H4 (cell line): ENCODE data around the gene SNRNP35. TPM values are rescaled to one million over a fixed set of nuclear protein-coding genes. Genes with fewer than 3 reads are reported as not detected.
"Not testable (repeated sequence)": the region's sequence is repeated elsewhere in the genome, so short reads cannot be mapped to it uniquely, and the experiment has no call there.

Experiments used
- DNase-seq: peaks from one replicate; pipeline ENCODE4 v3.0.0-alpha.2; 2015; ENCODE audit warnings: low spot score
- total RNA-seq: library from RNA; depleted of rRNA; stranded (reverse); fragments of >200 nt; shearing (Covaris generic); gene quantifications from 2 replicates; pipeline ENCODE4 v1.2.3, GENCODE V29; 2014; rRNA removed

SNRNP35 gene, protein sequence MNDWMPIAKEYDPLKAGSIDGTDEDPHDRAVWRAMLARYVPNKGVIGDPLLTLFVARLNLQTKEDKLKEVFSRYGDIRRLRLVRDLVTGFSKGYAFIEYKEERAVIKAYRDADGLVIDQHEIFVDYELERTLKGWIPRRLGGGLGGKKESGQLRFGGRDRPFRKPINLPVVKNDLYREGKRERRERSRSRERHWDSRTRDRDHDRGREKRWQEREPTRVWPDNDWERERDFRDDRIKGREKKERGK
- total RNA-seq, result 8.4 and 16.9 TPM in 2 replicates

DNA sequence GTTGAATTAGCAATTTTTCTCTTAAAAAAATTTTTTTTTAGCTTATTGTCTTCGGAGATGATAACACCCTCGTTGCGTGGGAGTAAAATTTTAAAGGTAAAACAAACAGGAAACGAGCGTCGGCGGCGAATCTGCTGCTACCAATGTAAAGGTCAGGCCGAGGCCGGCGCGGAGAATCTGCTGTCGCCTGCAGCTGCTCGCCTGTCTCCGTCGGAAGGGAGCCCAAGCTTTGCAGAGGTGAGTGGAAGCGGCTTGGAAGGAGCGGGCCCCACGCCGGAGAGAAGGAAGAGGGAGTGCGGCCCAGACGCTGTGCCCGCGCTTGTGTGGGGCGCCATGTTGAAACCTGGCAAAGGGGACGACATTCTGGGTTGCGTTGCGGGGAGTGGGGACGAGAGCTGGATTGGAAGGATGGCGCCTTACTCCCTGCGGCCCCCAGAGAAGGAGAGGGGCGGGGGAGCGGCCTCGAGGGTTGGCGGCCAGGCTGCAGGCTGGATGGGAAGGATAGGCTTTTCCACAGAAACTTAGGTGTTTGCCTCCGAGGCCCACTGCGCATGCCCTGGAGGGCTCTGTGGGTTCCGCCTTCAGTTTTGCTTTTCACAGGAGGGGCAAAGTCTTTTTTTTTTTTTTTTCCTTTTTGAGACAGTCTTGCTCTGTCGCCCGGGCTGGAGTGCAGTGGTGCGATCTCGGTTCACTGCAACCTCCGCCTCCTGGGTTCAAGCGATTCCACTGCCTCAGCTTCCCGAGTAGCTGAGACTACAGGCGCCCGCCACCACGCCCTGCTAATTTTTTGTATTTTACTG, at the start of gene SNRNP35:
TSS of gene SNRNP35 (plus strand) at position 160 of the 800 bp plus-strand sequence. CDS start 7,402 bp downstream, outside the sequence.
- peak; percentile 76 for DNase-seq

DNA sequence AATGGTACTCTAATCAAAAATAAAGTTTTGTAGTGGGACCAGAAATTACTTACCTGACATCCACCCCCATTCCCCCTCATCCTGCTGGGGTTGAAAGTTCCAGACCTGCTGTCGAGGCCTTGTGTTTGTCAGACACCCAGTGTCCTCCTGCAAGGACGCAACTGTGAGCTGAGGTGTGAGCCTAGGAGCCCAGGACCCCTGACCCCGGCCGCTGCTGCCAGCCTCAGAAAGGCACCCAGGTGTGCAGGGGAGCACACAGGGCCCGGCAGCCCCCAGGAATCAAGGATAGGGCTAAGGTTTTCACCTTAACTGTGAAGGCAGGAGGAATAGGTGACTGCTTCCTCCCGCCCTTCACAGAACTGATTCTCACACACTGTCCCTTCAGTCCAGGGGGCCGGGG, 49.3 kb upstream of the SNRNP35 start:
- DNase-seq, result not testable (repeated sequence)

DNA sequence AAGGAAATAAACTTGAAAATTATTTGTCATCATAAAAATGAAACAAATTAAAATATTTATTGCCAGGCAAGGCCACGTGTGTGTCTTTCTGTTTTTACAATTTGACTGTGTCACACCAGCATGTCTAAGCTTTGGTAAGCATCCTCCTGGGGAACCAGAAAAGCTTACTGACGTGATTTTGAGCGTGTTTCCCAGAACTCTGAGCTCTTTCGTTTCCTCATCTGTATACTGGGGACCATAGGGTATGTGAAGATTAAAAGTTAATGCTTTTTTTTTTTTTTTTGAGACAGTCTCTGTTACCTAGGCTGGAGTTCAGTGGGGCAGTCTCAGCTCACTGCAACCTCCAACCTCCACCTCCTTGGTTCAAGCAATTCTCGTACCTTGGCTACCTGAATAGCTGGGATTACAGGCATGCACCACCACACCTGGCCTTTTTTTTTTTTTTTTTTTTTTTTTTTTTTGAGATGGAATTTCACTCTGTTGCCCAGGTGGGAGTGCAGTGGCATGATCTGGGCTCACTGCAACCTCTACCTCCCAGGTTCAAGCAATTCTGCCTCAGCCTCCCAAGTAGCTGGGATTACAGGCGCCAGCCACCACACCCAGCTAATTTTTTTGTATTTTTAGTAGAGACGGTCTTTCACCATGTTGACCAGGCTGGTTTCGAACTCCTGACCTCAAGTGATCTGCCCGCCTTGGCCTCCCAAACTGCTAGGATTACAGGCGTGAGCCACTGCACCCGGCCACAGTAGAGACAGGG, 48.5 kb upstream of the SNRNP35 start:
- not testable (repeated sequence) for DNase-seq

DNA sequence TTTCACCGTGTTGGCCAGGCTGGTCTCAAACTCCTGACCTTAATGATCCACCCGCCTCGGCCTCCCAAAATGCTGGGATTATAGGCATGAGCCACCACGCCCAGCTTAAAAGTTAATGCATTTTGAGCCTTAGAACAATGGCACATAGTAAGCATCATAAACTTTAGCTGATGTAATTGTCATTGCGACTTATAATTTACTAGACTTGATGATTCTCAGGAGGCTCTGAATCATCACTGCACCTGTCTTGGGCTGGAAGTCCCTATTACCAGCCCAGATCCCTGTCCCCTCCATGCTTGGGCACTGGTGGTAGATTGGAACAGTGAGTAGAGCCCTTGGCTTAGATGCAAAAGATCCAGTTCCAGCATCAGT, 47.9 kb upstream of the SNRNP35 start:
- DNase-seq, result no peak

DNA sequence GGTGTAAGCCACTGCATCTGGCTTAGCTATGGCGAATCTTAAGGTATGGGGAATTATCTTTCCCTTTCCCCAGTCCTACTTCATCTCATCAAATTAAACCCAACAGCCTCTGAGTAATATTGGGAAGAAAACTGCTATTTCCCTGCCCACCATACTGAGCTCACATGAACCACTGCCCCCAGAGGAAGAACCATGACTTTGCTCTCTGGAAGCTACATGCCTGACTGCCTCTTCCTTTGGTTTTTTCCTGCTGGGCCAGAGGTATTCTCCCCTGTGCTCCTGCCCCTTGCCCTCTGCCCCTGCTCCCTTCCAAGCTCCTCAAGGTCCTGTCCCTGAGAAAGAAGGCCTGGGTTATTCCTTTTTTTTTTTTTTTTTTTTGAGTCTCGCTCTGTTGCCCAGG, 36.6 kb upstream of the SNRNP35 start:
- no peak for DNase-seq

DNA sequence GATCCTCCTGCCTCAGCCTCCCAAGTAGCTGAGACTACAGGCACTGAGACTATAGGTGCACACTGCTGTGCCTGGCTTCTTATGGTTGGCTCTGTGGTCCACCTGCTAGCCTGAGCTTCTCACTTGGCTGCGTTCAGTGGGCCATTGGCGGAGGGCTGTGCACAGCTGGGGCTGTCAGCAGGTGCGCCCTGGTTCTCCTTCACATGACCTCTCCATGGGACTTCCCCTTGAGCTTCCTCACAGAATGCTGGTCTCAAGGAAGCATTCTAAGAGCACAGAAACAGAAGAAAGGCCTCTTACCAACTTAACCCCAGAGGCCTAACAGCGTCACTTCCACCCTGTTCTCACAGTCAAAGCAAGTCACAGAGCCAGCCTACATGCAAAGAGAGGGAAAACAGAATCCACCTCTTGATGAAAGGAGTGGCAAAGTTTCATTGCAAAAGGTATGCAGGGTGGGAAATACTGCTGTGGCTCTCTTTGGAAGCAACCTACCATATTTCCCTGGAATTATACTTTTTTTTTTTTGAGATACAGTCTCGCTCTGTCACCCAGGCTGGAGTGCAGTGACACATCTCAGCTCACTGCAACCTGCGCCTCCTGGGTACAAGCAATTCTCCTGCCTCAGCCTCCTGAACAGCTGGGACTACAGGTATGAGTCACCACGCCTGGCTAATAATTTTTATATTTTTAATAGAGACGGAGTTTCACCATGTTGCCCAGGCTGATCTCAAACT, 30.7 kb upstream of the SNRNP35 start:
- DNase-seq, result no peak

DNA sequence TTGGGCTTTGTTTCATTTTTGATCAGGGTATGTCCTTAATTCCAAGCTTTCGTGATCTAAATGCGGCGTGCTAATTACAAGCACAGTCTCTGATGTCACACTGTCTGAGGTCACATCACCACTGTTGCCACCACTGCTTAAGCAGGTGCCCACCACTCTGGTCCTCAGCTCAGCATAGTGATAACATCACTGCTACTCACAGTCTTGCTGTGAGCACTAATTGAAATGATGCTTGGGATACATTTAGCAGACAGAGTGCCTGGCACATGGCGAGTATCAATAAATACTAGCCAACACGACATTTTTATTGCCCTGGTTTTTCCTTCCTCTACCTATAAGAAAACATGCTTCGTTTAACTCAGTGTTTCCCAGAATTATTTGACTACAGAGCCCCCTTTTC, 29.3 kb upstream of the SNRNP35 start:
- DNase-seq, result no peak

DNA sequence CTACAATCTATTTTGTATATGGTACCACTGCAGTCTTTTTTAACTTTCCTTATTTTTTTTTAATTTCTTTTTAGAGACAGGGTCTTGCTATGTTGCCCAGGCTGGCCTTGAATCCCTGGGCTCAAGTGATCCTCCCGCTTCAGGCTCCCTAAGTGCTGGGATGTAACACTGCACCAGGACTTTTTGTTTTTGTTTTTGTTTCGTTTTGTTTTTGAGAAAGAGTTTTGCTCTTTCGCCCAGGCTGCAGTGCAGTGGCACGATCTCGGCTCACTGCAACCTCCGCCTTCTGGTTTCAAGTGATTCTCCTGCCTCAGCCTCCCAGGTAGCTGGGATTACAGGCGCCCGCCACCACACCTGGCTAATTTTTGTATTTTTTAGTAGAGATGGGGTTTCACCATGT, 28.8 kb upstream of the SNRNP35 start:
- DNase-seq, result not testable (repeated sequence)

DNA sequence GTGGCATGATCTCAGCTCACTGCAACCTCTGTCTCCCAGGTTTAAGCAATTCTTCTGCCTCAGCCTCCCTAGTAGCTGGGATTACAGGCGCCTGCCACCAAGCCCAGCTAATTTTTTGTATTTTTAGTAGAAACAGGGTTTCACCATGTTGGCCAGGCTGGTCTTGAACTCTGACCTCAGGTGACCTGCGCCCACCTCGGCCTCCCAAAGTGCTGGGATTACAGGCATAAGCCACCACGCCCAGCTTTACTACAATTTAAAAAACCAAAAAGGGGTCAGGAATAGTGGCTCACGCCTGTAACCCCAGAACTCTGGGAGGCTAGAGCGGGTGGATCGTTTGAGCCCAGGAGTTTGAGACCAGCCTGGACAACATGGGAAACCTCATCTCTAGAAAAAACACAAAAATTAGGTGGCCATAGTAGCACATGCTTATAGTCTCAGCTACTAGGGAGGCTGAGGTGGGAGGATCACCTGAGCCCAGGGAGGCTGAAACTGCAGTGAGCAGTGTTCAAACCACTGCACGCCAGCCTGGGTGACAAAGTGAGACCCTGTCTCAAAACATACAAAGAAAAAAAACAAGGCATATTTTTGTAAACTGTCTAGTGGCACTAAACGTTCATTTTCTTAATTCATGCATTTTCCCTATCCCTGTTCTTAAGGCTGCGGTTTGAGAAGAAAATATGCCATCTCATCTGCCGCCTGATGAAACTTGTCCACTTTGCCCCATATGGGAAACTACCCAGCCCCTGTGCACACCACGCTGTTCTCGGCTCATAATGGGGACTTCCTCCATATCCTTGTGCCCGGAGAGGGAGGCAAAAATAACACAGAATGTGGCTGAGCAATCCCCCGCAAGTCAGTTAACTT, 25.8 kb upstream of the SNRNP35 start:
- not testable (repeated sequence) for DNase-seq

DNA sequence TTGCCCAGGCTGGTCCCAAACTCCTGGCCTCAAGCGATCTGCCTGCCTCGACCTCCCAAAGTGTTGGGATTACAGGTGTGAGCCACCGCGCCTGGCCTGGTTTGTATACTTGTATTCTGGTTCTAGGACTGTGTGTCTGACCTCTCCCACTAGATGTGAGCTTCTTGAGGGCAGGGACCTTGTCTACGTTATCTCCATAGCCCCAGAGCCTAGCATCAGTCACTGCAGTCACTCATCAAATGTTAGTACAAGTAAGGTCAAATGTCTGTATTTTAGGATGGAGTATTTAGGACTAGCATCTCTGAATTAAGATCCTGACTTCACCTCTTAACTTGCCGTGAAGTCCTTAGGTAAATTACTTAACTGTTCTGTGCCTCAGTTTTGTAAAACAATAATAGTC, 24.3 kb upstream of the SNRNP35 start:
- DNase-seq, result no peak

DNA sequence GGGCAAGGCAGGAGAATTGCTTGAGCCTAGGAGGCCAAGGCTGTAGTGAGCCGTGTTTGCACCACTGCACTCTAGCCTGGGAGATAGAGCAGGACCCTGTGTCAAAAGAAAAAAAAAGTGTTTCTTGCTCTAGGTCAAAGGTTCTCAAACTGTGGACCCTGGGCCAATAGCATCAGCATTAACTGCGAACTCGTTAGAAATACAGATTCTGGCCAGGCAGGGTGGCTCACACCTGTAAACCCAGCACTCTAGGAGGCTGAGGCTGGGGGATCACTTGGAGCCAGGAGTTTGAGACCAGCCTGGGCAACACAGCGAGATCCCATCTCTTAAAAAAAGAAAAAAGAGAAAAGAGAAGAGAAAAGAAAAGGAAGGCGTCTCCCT, 22.3 kb upstream of the SNRNP35 start:
- no peak for DNase-seq

DNA sequence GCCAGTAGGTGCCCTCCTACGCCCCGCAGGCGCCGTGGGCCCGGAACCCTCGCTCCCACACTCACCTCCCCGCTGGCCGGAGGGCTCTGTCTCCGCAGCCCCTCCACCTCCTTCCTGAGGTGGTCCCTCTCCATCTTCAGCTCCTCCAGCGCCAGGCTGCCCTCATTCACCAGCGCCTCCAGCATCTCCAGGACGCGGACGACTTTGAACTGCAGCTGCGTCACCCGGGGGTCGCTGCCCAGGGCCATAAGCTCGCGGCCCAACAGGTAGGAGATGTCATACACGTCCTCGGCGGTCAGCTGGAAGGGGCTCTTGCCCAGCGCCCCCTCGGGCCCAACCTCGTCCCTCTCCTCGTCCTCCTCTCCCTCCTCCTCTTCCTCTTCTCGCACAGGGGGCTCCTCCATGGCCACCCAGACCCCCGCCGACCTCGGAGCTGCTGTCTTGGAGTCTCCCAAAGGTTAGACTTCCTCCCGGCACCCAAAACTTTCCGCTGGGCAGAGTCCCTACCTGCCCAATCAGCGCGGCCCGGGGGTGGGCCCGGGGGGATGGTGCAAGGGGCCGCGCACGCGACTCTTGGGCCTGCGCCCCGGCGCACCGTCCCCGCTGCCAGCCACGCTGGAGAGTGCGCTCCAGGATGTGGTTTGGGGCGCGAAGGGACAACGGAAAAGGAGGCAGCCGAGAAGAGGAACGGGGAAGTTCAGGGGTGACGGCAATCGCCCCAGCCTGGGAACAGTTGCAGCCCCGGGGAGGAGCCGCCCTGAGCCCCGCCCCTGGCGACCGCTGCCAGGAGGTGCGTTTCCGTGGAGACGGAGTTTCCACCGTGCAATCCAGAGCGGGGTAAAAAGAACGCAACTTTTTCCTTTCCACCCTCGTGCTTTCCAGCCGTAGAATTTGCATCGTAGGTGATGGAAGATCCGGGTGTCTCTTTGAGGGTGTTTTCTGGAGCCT, 21.6 kb upstream of the SNRNP35 start, which contains the start of gene RILPL2:
TSS of gene RILPL2 (minus strand) at position 668 of the 948 bp plus-strand sequence. CDS start at position 404, 264 bp downstream.
- DNase-seq, result peak; percentile 74

DNA sequence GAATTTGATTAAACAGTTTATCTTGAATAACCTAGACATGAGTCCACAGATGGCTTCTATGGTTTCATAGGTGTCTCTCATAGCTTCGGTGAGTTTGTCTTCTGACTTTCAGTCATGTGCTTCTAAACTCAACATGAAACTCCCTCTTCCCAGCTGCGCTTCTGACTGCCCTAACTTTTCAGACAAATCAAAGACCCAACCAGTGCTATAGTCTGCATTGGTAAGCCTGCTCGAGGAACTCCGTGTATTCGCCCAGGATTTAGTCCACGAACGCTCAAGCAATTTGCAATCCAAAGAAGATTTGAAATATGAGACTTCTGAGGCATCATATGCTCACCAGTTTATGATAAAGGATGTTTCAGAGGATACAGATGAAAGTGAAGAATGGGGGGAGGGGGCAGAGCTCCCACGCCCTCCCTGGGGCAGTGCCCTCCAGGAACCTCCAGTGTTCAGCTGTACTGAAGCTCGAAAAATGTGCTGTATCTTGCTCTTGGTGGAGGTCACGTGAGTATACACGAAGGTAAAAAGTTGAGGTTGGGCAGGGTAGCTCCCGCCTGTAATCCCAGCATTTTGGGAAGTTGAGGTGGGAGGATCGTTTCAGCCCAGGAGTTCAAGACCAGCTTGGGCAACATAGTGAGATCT, 16.3 kb upstream of the SNRNP35 start:
- DNase-seq, result no peak

DNA sequence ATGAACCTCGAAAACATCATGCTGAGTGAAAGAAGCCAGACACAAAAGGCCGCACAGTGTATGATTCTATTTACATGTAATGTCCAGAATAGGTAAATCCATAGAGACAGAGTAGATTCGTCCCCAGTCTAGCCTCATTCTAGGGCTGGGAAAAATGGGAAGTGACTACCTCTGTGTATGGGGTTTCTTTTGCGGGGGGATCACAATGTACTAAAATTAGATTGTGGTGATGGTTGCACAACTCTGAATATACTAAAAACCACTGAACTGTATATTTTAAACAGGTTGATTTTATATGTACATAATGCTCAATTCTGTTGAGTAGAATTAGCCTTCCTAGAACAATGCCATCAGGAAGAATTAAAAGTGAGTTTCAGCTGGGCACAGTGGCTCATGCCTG, 15.2 kb upstream of the SNRNP35 start:
- DNase-seq, result no peak

DNA sequence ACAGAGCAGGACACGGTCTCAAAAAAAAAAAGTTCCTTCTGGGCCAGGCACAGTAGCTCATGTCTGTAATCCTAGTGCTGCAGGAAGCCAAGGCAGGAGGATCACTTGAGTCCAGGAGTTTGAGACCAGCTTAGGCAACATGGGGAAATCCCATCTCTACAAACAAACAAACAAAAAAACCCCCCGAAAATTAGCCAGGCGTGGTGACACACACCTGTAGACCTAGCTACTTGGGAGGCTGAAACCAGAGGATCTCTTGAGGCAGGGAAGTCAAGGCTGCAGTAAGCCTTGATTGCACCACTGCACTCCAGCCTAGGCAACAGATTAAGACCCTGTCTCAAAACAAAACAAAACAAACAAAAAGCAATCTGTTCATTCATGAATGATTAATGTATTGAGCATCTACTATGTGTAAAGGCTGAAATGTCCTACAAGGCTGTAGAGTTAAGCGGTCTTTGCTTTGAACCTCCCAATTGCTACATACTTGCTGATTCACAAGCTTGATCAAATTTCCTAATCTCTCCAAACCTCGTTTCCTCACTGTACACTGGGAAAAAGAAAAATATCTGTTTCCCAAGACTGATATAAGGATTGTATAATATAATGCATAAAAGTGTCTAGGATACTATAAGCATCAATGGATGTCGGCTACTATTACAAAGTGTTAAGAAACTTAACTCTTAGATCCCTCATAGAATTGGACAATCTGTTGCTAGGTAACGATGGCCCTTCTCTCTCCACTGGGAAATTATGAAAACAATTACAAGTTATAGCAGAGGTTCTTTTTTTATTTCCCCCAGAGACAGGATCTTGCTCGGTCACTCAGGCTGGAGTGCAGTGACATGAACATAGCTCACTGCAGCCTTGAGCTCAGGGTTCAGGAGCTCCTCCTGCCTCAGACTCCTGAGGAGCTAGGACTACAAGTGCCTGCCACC, 13.6 kb upstream of the SNRNP35 start:
- DNase-seq, result no peak

DNA sequence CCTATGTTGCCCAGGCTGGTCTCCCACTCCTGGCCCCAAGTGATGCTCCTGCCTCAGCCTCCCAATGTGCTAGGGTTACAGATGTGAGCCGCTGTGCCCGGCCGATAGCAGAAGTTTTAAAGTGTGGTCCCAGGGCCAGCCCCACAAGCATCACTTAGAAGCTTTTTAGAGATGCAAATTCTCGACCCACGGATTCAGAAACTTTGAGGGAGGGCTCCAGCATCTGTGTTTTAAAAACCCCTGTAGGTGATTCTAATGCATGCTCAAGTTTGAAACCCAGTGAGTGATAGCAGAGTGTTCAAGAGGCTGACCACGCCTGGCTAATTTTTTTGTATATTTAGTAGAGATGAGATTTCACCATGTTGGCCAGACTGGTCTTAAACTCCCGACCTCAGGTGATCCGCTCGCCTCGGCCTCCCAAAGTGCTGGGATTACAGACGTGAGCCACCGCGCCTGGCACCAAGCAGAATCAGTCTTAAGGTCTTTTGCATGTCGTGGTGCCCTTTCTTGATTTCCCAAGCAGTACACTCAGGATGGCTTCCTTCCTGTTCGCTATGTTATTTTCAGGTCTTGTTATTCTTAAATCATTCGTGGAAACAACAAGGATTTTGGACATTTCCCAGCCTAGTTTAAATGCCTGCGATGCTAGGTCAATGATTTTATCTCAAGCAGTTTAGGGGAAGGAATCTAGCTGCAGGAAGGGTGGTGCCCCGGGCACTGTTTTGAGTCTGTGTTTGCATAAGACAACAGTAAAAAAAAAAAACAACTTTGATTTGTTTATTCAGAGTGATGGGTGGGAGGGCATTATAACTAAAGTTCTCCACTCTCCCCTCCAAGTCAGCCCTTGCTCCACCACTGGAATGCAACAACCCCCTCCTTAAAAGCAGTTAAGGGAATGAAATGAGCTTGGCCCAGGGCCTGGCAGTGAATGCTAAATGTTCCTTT, 12.3 kb upstream of the SNRNP35 start:
- DNase-seq, result peak; percentile 63

DNA sequence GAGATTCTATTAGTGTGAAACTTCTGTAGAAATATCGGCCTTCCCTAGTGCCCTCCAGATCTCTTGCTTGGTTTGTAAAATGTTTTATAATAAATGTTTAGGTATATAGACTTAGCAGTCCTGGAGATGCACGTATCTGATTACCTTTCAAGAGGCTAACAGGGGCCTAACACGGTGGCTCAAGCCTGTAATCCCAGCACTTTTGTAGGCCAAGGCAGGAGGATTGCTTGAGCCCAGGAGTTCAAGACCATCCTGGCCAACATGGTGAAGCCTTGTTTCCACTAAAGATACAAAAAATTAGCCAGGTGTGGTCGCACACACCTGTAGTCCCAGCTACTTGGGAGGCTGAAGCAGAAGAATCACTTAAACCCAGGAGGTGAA, 11.6 kb upstream of the SNRNP35 start:
- no peak for DNase-seq
